CD14-positive monocyte (primary cell): ENCODE results near the gene CSF2. TPM values are rescaled to one million over a fixed set of nuclear protein-coding genes. Genes with fewer than 3 reads are reported as not detected.

ENCODE experiments used
- DNase-seq, 3 donors: peaks; one replicate each; pipeline ENCODE4 v3.0.0-alpha.2; 2011 to 2022
- H2AFZ ChIP-seq: 2 replicates; pipeline ENCODE4 v1.6.0; 2012; ENCODE audit warnings: mild to moderate bottlenecking, low read depth, low read length, inconsistent platforms; ENCODE audit not compliant: insufficient read depth, poor library complexity, severe bottlenecking
- H3K27ac ChIP-seq, 2 donors: 1 replicate in 1 of 2; 2 replicates in 1 of 2; pipeline ENCODE4 v1.5.1; 2012 to 2013; ENCODE audit warnings: low read length in 2 of 2, control low read depth in 1 of 2, inconsistent platforms in 1 of 2, low read depth in 1 of 2, mild to moderate bottlenecking in 1 of 2
- H3K27me3 ChIP-seq, 2 donors: one replicate each; pipeline versions ENCODE4 v1.6.0 to v1.6.1; 2011 to 2013; ENCODE audit warnings: low read length in 2 of 2; ENCODE audit not compliant: control insufficient read depth in 2 of 2, insufficient read depth in 2 of 2
- H3K36me3 ChIP-seq, 2 donors: replicated peaks in 1 of 2; 1 replicate in 1 of 2; 2 replicates in 1 of 2; pipeline versions ENCODE4 v1.5.1 to v1.6.1; 2012 to 2013; ENCODE audit warnings: low read length in 2 of 2, control low read depth in 1 of 2, inconsistent platforms in 1 of 2, mild to moderate bottlenecking in 1 of 2; ENCODE audit not compliant: insufficient read depth in 2 of 2, control insufficient read depth in 1 of 2
- H3K4me1 ChIP-seq, 2 donors: 1 replicate in 1 of 2; 2 replicates in 1 of 2; pipeline versions ENCODE4 v1.5.1 to v1.6.1; 2012 to 2013; ENCODE audit warnings: low read length in 2 of 2, control low read depth in 1 of 2, inconsistent platforms in 1 of 2, mild to moderate bottlenecking in 1 of 2, moderate library complexity in 1 of 2; ENCODE audit not compliant: insufficient read depth in 2 of 2, control insufficient read depth in 1 of 2
- H3K4me2 ChIP-seq: replicated peaks from 2 replicates; pipeline ENCODE3; 2012; ENCODE audit warnings: low read length, moderate library complexity, mild to moderate bottlenecking; ENCODE audit not compliant: poor library complexity, severe bottlenecking; ENCODE audit errors: extremely low read depth
- H3K4me3 ChIP-seq, 3 experiments: fragments of 200-600 bp in 1 of 3; sonication (generic) in 1 of 3; replicated peaks in 1 of 3; 1 replicate in 2 of 3; 2 replicates in 1 of 3; pipeline ENCODE4 v1.5.1; 2011 to 2013; ENCODE audit warnings: low read length in 3 of 3, mild to moderate bottlenecking in 3 of 3, control low read depth in 2 of 3, low read depth in 2 of 3, inconsistent platforms in 1 of 3, moderate library complexity in 1 of 3
- H3K79me2 ChIP-seq: 2 replicates; pipeline ENCODE4 v1.6.0; 2012; ENCODE audit warnings: mild to moderate bottlenecking, control low read depth, inconsistent platforms, low read length, moderate library complexity; ENCODE audit not compliant: insufficient read depth
- H3K9ac ChIP-seq: 2 replicates; pipeline ENCODE4 v1.6.0; 2017; ENCODE audit warnings: low read length, mild to moderate bottlenecking; ENCODE audit not compliant: insufficient read depth, poor library complexity, severe bottlenecking
- H3K9me3 ChIP-seq, 2 donors: replicated peaks in 1 of 2; 1 replicate in 1 of 2; 2 replicates in 1 of 2; pipeline versions ENCODE4 v1.5.1 to v1.6.1; 2012 to 2013; ENCODE audit warnings: low read length in 2 of 2, control low read depth in 1 of 2; ENCODE audit not compliant: control insufficient read depth in 1 of 2, insufficient read depth in 1 of 2
- H4K20me1 ChIP-seq: 2 replicates; pipeline ENCODE4 v1.6.0; 2012; ENCODE audit warnings: mild to moderate bottlenecking, low read length, control low read depth, moderate library complexity; ENCODE audit not compliant: insufficient read depth
- H3K27ac Mint-ChIP-seq, 7 donors: one replicate each; pipeline ENCODE4 v1.8.0; 2020; ENCODE audit warnings: mild to moderate bottlenecking in 7 of 7, mixed read lengths in 7 of 7, moderate library complexity in 6 of 7, inconsistent platforms in 2 of 7
- H3K27me3 Mint-ChIP-seq, 3 donors: one replicate each; pipeline ENCODE4 v1.8.0; 2021 to 2022; ENCODE audit warnings: low read depth in 3 of 3, mild to moderate bottlenecking in 3 of 3, mixed read lengths in 3 of 3, moderate library complexity in 3 of 3, inconsistent platforms in 1 of 3
- H3K36me3 Mint-ChIP-seq, 2 donors: one replicate each; pipeline ENCODE4 v1.8.0; 2020; ENCODE audit warnings: mixed read lengths in 2 of 2, inconsistent platforms in 1 of 2, mild to moderate bottlenecking in 1 of 2
- H3K4me1 Mint-ChIP-seq: one replicate; pipeline ENCODE4 v1.8.0; 2020; ENCODE audit warnings: mild to moderate bottlenecking, mixed read lengths
- H3K4me3 Mint-ChIP-seq, 2 donors: one replicate each; pipeline ENCODE4 v1.8.0; 2020; ENCODE audit warnings: mild to moderate bottlenecking in 2 of 2, mixed read lengths in 2 of 2, moderate library complexity in 1 of 2
- H3K9me3 Mint-ChIP-seq, 7 donors: one replicate each; pipeline ENCODE4 v1.8.0; 2020 to 2022; ENCODE audit warnings: mixed read lengths in 7 of 7, mild to moderate bottlenecking in 6 of 7, moderate library complexity in 6 of 7, inconsistent platforms in 2 of 7
- WGBS: methylation state at CpG from one replicate; pipeline ENCODE4 v1.1.5; 2013; ENCODE audit warnings: missing lambda C conversion rate; ENCODE audit not compliant: insufficient coverage; 5-methylcytosine and 5-hydroxymethylcytosine counted together
- intact Hi-C, 2 donors: fragments of 100-400 bp; cut with micrococcal nuclease; formaldehyde crosslinking; loops; one replicate each; pipeline versions ENCODE4 v1.15.0 to v1.15.1; 2023
- polyA plus RNA-seq, 3 donors: library from polyadenylated mRNA; depleted of rRNA in 1 of 3; unstranded in 2 of 3; stranded (reverse) in 1 of 3; fragments of 300-500 nt in 2 of 3; fragments of >200 nt in 1 of 3; fragmentation: Illumina TruSeq in 2 of 3; gene quantifications; 1 replicate in 2 of 3; 2 replicates in 1 of 3; pipeline ENCODE4 v1.2.3, GENCODE V29; 2012 to 2021
- TF ChIP-seq, protein P1 (sequence below): fragments of 200-600 bp; IDR thresholded peaks from one replicate; pipeline ENCODE4 v1.8.0; 2022; ENCODE audit warnings: antibody characterized with exemption, mild to moderate bottlenecking

CSF2 gene
- polyA plus RNA-seq, 3 donors, result not detected

DNA sequence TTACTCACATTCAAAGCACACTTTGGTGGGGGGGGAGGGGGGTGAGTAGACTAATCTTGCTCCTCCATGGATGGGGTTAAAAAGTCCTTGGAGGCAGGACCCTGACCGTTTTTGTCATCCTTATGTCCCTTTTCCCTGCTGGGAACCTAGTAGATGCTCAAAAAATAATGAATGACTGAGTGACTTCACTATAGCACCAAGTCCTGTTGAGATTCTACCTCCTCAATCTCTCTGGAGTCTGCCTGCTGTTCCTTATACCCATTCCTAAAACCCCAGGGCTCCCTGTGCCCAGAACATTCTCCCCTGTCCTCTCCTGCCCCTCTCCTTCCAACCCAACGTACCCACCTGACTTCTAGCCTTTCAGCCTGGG is 2.3 kb upstream of the CSF2 start:
- TF ChIP-seq, protein P1, sequence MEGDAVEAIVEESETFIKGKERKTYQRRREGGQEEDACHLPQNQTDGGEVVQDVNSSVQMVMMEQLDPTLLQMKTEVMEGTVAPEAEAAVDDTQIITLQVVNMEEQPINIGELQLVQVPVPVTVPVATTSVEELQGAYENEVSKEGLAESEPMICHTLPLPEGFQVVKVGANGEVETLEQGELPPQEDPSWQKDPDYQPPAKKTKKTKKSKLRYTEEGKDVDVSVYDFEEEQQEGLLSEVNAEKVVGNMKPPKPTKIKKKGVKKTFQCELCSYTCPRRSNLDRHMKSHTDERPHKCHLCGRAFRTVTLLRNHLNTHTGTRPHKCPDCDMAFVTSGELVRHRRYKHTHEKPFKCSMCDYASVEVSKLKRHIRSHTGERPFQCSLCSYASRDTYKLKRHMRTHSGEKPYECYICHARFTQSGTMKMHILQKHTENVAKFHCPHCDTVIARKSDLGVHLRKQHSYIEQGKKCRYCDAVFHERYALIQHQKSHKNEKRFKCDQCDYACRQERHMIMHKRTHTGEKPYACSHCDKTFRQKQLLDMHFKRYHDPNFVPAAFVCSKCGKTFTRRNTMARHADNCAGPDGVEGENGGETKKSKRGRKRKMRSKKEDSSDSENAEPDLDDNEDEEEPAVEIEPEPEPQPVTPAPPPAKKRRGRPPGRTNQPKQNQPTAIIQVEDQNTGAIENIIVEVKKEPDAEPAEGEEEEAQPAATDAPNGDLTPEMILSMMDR, result no peak
- Histone ChIP-seq H3K27me3 (peaks cover 14 to 49% of the 10 kb centered on the region in 2 donors), H3K4me1 (peaks cover 11 to 22% of the 10 kb centered on the region in 2 donors), H3K4me2 (no peak overlapping the region), H4K20me1 (no peaks in the 10 kb centered on the region), H3K27ac (no peak overlapping the region), H3K9ac (no peak overlapping the region), H2AFZ (no peak overlapping the region), H3K9me3 (no peaks in the 10 kb centered on the region), H3K79me2 (no peaks in the 10 kb centered on the region), H3K4me3 (no peak overlapping the region), H3K36me3 (no peaks in the 10 kb centered on the region)
- DNase-seq, result no peak
- Mint-ChIP-seq H3K9me3 (peaks cover 0 to 5% (median 0%) of the 10 kb centered on the region in 7 donors), H3K27ac (no peak overlapping the region), H3K4me1 (peaks cover 29% of the 10 kb centered on the region), H3K27me3 (peaks cover 44 to 73% (median 49%) of the 10 kb centered on the region in 3 donors), H3K4me3 (peak overlapping the region in 1 of 2 donors; percentile 84), H3K36me3 (peaks cover 0 to 4% of the 10 kb centered on the region in 2 donors)
- WGBS, result 92% methylated on average over 1 of the region's 2 CpGs
- intact Hi-C loops, result no loop called here

DNA sequence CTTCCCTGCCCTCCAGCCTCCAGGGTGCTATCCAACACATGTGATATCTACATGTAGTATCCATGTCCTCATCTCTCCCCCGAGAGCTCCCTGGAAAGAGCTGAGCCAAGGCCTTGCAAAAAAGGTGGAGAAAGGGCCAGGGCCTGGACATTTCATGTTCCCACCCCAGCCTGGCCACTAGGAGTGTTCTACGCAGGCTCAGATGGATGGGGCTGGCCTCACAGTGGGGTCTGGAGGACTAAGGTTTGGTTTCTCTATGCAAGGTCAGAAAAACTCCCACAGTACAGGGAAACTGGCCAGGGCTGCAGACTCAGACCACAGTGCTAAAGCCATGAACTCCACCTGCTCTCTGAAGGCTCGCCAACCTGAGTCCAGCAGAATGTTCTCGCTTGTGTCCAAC is 1.5 kb upstream of the CSF2 start:
- 93% methylated on average over 2 of the region's 4 CpGs for WGBS
- Mint-ChIP-seq H3K36me3 (peaks cover 0 to 4% of the 10 kb centered on the region in 2 donors), H3K4me3 (no peak overlapping the region), H3K27ac (no peak overlapping the region), H3K9me3 (peaks cover 0 to 5% (median 0%) of the 10 kb centered on the region in 7 donors), H3K27me3 (peaks cover 44 to 67% (median 46%) of the 10 kb centered on the region in 3 donors), H3K4me1 (peaks cover 29% of the 10 kb centered on the region)
- no peak for DNase-seq
- intact Hi-C loops, result no loop called here
- H3K4me2 ChIP-seq, result no peak overlapping the region
- no peaks in the 10 kb centered on the region for H4K20me1 ChIP-seq
- H3K79me2 ChIP-seq, result no peaks in the 10 kb centered on the region
- no peak overlapping the region for H3K27ac ChIP-seq
- peaks cover 11 to 22% of the 10 kb centered on the region in 2 donors for H3K4me1 ChIP-seq
- TF ChIP-seq, protein P1, result no peak
- H2AFZ ChIP-seq, result no peak overlapping the region
- peaks cover 14 to 49% of the 10 kb centered on the region in 2 donors for H3K27me3 ChIP-seq
- no peak overlapping the region for H3K9ac ChIP-seq
- H3K4me3 ChIP-seq, result no peak overlapping the region
- no peaks in the 10 kb centered on the region for H3K36me3 ChIP-seq
- H3K9me3 ChIP-seq, result no peaks in the 10 kb centered on the region
